ENCODE results near the gene TOP2B.
A peak's percentile ranks its signal among the peaks of the same experiment; 100 is the strongest.

TOP2B gene

DNA sequence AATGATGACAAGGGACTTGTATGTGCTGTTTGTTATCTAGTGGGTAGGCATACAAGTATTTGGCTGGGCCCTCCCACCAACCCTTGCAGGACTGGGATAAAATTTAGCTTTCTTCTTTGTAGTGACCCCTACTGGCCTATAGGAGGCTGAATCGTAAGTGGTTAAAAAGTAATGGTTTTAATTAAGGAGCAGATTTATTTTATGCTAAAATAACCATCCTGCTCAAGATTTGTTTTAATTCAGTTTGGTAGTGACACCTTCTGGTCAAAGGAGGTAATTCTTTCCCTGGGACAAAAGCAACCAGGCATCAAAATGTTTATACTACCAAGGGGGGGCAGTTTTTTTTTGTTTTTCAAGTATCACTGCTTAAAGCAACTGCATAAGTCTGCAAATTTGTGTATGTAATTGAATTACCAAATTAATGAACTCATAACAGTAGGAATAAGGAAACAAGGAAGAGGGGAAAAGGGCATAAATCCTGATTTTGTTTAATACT, 70.7 kb downstream of the TOP2B start:
- no peak overlapping the region for H3K9ac ChIP-seq
- no peaks in the 10 kb centered on the region for H3K9me3 ChIP-seq
- no peak overlapping the region for H3K27ac ChIP-seq
- TF ChIP-seq Cebpa-rat (IDR thresholded peaks at IDR 0.05): no peak
- peaks cover 10% of the 10 kb centered on the region for H3K4me1 ChIP-seq
- H3K27me3 ChIP-seq: no peaks in the 10 kb centered on the region
- no peak overlapping the region for H3K4me2 ChIP-seq
- H3K36me3 ChIP-seq: peaks cover 34% of the 10 kb centered on the region
- H4K20me1 ChIP-seq: peaks cover 75% of the 10 kb centered on the region
- no peak overlapping the region for H3K4me3 ChIP-seq

DNA sequence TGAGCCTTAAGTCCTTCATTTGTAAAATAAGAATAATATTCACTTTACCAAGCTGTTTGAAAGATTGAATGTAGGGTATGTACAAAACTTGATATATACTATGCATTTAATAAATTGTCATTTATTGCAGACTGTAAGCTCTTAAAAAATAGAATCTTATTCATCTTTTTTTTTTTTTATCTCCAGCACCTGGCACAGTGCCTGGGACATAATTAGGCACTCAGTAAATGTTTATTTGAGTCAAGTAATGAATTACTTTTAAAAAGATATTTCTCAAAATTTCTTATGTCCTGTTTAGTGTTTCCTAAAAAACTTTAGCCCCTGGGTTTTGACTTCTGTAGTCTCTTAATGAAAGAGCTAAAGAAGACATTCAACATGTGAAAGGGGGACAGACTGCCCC, 71.7 kb downstream of the TOP2B start:
- no peak overlapping the region for H3K27ac ChIP-seq
- peaks cover 24% of the 10 kb centered on the region for H3K36me3 ChIP-seq
- peaks cover 18% of the 10 kb centered on the region for H3K4me1 ChIP-seq
- H3K4me2 ChIP-seq: no peak overlapping the region
- H3K4me3 ChIP-seq: no peak overlapping the region
- H4K20me1 ChIP-seq: peaks cover 65% of the 10 kb centered on the region
- no peak for TF ChIP-seq Cebpa-rat (IDR thresholded peaks at IDR 0.05)
- H3K27me3 ChIP-seq: no peaks in the 10 kb centered on the region
- no peaks in the 10 kb centered on the region for H3K9me3 ChIP-seq
- H3K9ac ChIP-seq: no peak overlapping the region

DNA sequence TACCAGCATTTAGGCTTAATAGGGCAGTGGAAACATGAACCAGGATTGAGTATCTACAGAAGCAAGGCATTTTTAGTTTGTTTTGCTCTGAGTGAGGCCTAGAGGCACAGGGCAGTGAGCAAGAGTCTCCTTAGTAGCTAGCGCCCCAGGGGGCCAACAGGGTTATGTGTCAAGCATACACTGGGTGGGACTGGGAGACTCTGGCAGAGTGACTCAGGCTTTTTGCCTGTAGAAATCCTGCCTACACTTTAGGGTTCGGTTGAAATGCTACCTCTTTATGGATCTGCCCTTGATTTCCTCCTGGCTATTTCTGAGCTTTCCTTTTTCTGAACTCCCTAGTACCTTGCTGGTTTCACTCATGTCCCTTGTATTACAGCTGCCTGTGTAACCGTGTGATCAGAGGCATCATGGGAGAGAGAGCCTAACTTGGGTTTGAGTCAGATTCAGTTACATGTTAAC, 72.2 kb downstream of the TOP2B start:
- Histone ChIP-seq H4K20me1 (peaks cover 60% of the 10 kb centered on the region), H3K4me2 (no peak overlapping the region), H3K27me3 (no peaks in the 10 kb centered on the region), H3K27ac (0 out of 2 replicates have a peak overlapping the region, but pooled peaks have one; percentile 21), H3K4me1 (peaks cover 18% of the 10 kb centered on the region), H3K36me3 (peaks cover 19% of the 10 kb centered on the region), H3K9me3 (no peaks in the 10 kb centered on the region), H3K4me3 (no peak overlapping the region), H3K9ac (peak overlapping the region; percentile 12; the same call in 1 of the 2 replicates)
- TF ChIP-seq Cebpa-rat (IDR thresholded peaks at IDR 0.05): no peak

DNA sequence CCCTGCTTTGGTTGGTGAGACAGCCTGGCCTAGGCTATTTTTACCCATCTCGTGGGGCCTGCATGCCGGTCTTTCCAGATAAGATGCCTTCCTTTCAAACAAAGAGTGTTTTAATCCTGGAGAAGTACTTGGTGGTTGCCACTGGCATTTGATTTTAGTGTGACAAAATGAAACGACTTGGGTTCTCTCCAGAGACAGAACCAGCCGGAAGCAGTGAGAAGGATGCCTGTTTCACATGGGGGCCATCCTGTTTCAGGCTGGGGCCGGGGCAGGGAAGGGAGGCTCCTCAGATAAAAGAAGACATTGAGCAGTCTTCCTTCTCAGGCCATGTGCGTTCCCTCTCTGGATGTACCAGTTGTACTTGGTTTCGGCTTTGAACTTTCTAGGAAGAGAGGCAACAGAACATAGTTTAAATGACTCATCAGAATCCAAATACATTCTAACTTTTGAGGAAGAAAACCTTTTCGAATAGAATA, 74.9 kb downstream of the TOP2B start:
- Histone ChIP-seq H3K4me1 (peaks cover 18% of the 10 kb centered on the region), H3K27ac (no peak overlapping the region), H3K36me3 (no peaks in the 10 kb centered on the region), H3K9me3 (no peaks in the 10 kb centered on the region), H4K20me1 (peaks cover 33% of the 10 kb centered on the region), H3K4me3 (no peak overlapping the region), H3K27me3 (no peaks in the 10 kb centered on the region), H3K4me2 (peak overlapping the region; percentile 1; the same call in 1 of the 2 replicates), H3K9ac (no peak overlapping the region)
- no peak for TF ChIP-seq Cebpa-rat (IDR thresholded peaks at IDR 0.05)

- H3K9ac ChIP-seq: no peak overlapping the region
- no peaks in the 10 kb centered on the region for H3K9me3 ChIP-seq
- no peak for TF ChIP-seq Cebpa-rat (IDR thresholded peaks at IDR 0.05)
- H3K4me2 ChIP-seq: peak overlapping the region; percentile 20
- H3K27me3 ChIP-seq: no peaks in the 10 kb centered on the region
- peaks cover 18% of the 10 kb centered on the region for H3K4me1 ChIP-seq
- H3K27ac ChIP-seq: no peak overlapping the region
- H3K4me3 ChIP-seq: no peak overlapping the region
- peaks cover 27% of the 10 kb centered on the region for H4K20me1 ChIP-seq
- H3K36me3 ChIP-seq: no peaks in the 10 kb centered on the region
Observed at GRCh38 chr3:25589104-25589782, 75.5 kb downstream of the TOP2B start.

GRCh38 chr3:25588441-25589103, 76.1 kb downstream of the TOP2B start:
- H3K27me3 ChIP-seq: no peaks in the 10 kb centered on the region
- H3K9me3 ChIP-seq: no peaks in the 10 kb centered on the region
- H3K36me3 ChIP-seq: no peaks in the 10 kb centered on the region
- TF ChIP-seq Cebpa-rat (IDR thresholded peaks at IDR 0.05): no peak
- H3K4me2 ChIP-seq: peak overlapping the region; percentile 20
- H3K9ac ChIP-seq: no peak overlapping the region
- H3K4me3 ChIP-seq: no peak overlapping the region
- H3K4me1 ChIP-seq: peaks cover 18% of the 10 kb centered on the region
- peaks cover 21% of the 10 kb centered on the region for H4K20me1 ChIP-seq
- H3K27ac ChIP-seq: no peak overlapping the region

DNA sequence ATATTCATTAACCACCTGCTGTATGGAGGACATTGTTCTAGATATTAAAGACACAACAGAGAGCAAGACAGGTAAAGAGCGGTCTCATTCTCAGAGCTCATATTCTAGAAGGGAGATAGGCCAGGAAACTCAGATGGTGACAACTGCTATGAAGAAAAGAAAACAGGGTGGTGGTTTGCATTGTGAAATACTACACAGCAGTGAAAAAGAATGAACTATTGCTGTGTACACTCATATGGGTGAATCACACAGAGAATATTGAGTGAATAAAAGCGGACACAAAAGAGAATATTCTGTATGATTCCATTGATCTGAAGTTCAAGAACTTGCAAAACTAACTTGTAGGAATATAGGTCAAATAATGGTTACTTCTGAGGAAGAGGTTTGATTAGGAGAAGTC, 76.7 kb downstream of the TOP2B start:
- Histone ChIP-seq H3K27ac (no peak overlapping the region), H3K4me1 (peaks cover 18% of the 10 kb centered on the region), H3K4me2 (no peak overlapping the region), H3K9ac (no peak overlapping the region), H3K36me3 (no peaks in the 10 kb centered on the region), H3K9me3 (no peaks in the 10 kb centered on the region), H3K4me3 (no peak overlapping the region), H3K27me3 (no peaks in the 10 kb centered on the region), H4K20me1 (peaks cover 15% of the 10 kb centered on the region)
- no peak for TF ChIP-seq Cebpa-rat (IDR thresholded peaks at IDR 0.05)

- peaks cover 10% of the 10 kb centered on the region for H4K20me1 ChIP-seq
- H3K27ac ChIP-seq: no peak overlapping the region
- no peak overlapping the region for H3K4me2 ChIP-seq
- peaks cover 18% of the 10 kb centered on the region for H3K4me1 ChIP-seq
- H3K36me3 ChIP-seq: no peaks in the 10 kb centered on the region
- no peaks in the 10 kb centered on the region for H3K9me3 ChIP-seq
- no peak for TF ChIP-seq Cebpa-rat (IDR thresholded peaks at IDR 0.05)
- H3K9ac ChIP-seq: no peak overlapping the region
- H3K4me3 ChIP-seq: no peak overlapping the region
- no peaks in the 10 kb centered on the region for H3K27me3 ChIP-seq
Observed at GRCh38 chr3:25587526-25587925, 77.2 kb downstream of the TOP2B start.

DNA sequence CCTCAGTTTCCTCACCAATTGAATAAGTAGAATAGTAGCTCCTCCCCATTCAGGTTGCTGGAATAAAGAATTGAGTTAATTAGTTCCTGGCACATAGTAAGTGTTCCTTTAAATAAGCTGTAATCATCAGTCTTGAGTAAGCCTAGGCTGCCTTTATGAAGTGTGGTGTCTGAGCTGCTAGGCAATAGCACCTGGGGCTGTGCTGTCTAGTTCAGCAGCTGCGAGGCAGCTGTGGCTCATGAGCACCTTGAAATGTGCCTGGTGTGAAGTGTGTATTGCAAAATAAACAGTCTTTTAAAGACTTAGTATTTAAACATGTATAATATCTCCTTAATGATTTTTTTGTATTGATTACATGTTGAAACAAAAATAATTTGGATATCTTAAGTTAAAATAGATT, 77.6 kb downstream of the TOP2B start:
- TF ChIP-seq Cebpa-rat (IDR thresholded peaks at IDR 0.05): no peak

GRCh38 chr3:25586553-25586952, 78.2 kb downstream of the TOP2B start:
- TF ChIP-seq Cebpa-rat (IDR thresholded peaks at IDR 0.05): no peak
- Histone ChIP-seq H4K20me1 (0 out of 2 replicates have a peak, but pooled peaks cover under 1% of the 10 kb centered on the region), H3K27ac (no peak overlapping the region), H3K9me3 (no peaks in the 10 kb centered on the region), H3K4me3 (no peak overlapping the region), H3K4me2 (no peak overlapping the region), H3K4me1 (peaks cover 25% of the 10 kb centered on the region), H3K9ac (no peak overlapping the region), H3K36me3 (no peaks in the 10 kb centered on the region), H3K27me3 (no peaks in the 10 kb centered on the region)

More for the DNA sequence above, 77.6 kb downstream of the TOP2B start:
- Histone ChIP-seq H3K9ac (no peak overlapping the region), H3K27me3 (no peaks in the 10 kb centered on the region), H3K4me2 (no peak overlapping the region), H3K27ac (no peak overlapping the region), H3K36me3 (no peaks in the 10 kb centered on the region), H3K4me1 (peaks cover 20% of the 10 kb centered on the region), H3K4me3 (no peak overlapping the region), H3K9me3 (no peaks in the 10 kb centered on the region), H4K20me1 (peaks cover 6% of the 10 kb centered on the region; the same call in 1 of the 2 replicates)
